Measurements from ENCODE around the gene PLEKHA5. TPM values are rescaled to one million over a fixed set of nuclear protein-coding genes. Genes with fewer than 3 reads are reported as not detected.
A peak's percentile ranks its signal among the peaks of the same experiment; 100 is the strongest.

Gene PLEKHA5
- total RNA-seq, 4 donors from 2014 or later = 21.3 to 22.9 (median 21.4) TPM

DNA sequence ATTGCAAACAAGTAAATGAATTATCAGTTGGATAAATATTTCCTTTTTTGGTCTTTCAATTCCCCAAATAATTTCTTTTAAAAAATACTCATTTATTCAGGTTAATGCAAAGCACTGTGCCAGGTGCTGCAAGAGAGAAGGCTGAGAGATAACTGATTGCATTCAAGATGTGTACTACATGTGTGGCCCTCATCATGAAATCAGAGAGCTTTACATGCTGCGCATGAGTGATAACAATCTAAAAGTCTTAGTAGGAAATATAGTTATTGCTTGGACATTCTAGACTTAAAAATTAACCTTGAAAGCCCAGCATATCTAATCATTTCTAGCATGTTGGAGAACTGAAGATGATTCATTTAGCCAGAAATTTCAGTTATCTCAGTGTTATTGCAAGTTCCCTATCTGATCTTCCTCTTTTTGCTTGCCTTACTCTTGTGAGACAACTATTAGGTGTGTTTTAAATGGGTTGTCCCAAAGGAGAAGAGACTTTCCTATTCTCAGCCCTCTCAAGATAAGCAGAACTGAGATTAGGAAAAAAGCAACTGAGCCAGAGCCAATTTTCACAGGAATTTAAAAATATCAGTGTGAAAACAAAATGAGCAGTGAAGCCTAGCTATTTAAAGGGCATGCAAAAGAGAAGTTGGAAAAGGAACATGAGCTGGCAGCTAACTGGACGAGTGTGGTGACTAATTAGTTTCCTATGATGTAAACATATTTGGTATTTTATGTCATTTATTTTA, 60.9 kb downstream of the PLEKHA5 start:
- Histone ChIP-seq H3K27ac (peak overlapping the region in 3 of 4 donors; percentile 3 to 60 (median 36)), H3K4me1 (peaks cover 0 to 57% (median 15%) of the 10 kb centered on the region in 4 donors), H3K9me3 (no peaks in the 10 kb centered on the region), H3K4me3 (no peak overlapping the region), H3K36me3 (no peaks in the 10 kb centered on the region), H3K27me3 (no peaks in the 10 kb centered on the region)
- TF ChIP-seq POLR2A (IDR thresholded peaks at IDR 0.05) (no peak), EP300 (IDR thresholded peaks at IDR 0.05) (no peak)
- TF ChIP-seq, protein P1, sequence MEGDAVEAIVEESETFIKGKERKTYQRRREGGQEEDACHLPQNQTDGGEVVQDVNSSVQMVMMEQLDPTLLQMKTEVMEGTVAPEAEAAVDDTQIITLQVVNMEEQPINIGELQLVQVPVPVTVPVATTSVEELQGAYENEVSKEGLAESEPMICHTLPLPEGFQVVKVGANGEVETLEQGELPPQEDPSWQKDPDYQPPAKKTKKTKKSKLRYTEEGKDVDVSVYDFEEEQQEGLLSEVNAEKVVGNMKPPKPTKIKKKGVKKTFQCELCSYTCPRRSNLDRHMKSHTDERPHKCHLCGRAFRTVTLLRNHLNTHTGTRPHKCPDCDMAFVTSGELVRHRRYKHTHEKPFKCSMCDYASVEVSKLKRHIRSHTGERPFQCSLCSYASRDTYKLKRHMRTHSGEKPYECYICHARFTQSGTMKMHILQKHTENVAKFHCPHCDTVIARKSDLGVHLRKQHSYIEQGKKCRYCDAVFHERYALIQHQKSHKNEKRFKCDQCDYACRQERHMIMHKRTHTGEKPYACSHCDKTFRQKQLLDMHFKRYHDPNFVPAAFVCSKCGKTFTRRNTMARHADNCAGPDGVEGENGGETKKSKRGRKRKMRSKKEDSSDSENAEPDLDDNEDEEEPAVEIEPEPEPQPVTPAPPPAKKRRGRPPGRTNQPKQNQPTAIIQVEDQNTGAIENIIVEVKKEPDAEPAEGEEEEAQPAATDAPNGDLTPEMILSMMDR (IDR thresholded peaks at IDR 0.05) = no peak
- WGBS, 2 donors = 50 to 52% methylated on average over 2 of the region's 2 CpGs
- DNase-seq (ENCODE audit: low spot score in 2 of 2) = no peak

DNA sequence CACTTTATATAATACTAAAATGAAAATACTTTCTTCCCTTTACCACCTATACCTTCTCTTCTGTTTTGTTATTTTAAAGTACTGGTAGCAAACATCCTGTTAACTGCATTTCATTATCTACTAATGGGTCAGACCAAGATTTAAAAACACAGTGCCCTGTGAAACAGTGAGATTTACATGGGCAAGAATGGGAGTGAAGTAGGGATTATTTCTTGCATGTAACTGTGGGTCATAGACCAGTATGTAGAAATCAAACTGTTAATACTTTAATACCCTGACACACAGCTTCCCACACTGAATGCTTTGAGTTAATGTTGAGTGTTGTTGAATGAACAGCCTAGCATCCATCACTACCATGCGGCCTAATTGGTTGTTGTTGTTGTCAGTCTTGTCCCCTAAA, 61.6 kb downstream of the PLEKHA5 start:
- WGBS, 2 donors = 63 to 92% methylated on average over 1 of the region's 1 CpG
- H3K27ac ChIP-seq = peak overlapping the region in 2 of 4 donors; percentile 6 to 36
- H3K9me3 ChIP-seq = no peaks in the 10 kb centered on the region
- no peak for TF ChIP-seq EP300 (IDR thresholded peaks at IDR 0.05)
- TF ChIP-seq, protein P1 (IDR thresholded peaks at IDR 0.05) = no peak
- TF ChIP-seq POLR2A (IDR thresholded peaks at IDR 0.05) = no peak
- no peak overlapping the region for H3K4me3 ChIP-seq
- DNase-seq (ENCODE audit: low spot score in 2 of 2) = no peak
- no peaks in the 10 kb centered on the region for H3K36me3 ChIP-seq
- no peaks in the 10 kb centered on the region for H3K27me3 ChIP-seq
- peaks cover 0 to 55% (median 15%) of the 10 kb centered on the region in 4 donors for H3K4me1 ChIP-seq

DNA sequence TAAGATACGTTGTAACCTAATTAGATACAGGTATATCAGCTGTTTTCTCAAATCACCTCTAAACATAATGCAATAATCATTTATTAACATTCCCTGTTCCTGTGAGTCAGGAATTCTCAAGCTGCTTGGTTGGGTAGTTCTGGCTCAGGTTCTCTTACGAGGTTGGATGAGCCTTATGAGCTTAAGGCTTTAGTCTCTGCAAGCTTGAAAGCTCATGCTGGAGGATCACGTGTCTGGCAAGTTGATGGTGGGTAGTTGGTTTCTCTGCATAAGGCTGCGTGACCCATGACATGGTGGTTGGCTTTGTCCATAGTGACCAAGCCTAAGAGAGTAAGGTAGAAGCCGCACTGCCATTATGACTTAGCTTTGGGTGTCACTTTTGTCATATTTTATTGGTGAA, 62.0 kb downstream of the PLEKHA5 start:
- Histone ChIP-seq H3K4me1 (peaks cover 0 to 51% (median 15%) of the 10 kb centered on the region in 4 donors), H3K9me3 (no peaks in the 10 kb centered on the region), H3K36me3 (no peaks in the 10 kb centered on the region), H3K27ac (peak overlapping the region in 2 of 4 donors; percentile 6 to 36), H3K4me3 (no peak overlapping the region), H3K27me3 (no peaks in the 10 kb centered on the region)
- DNase-seq (ENCODE audit: low spot score in 2 of 2) = no peak
- WGBS, 2 donors = 87 to 90% methylated on average over 5 of the region's 5 CpGs
- no peak for TF ChIP-seq POLR2A (IDR thresholded peaks at IDR 0.05)
- no peak for TF ChIP-seq EP300 (IDR thresholded peaks at IDR 0.05)
- TF ChIP-seq, protein P1 (IDR thresholded peaks at IDR 0.05) = no peak

- Histone ChIP-seq H3K27me3 (no peaks in the 10 kb centered on the region), H3K9me3 (no peaks in the 10 kb centered on the region), H3K27ac (no peak overlapping the region), H3K36me3 (no peaks in the 10 kb centered on the region), H3K4me1 (peaks cover 0 to 41% (median 15%) of the 10 kb centered on the region in 4 donors), H3K4me3 (no peak overlapping the region)
- DNase-seq (ENCODE audit: low spot score in 2 of 2) = no peak
- TF ChIP-seq, protein P1 (IDR thresholded peaks at IDR 0.05) = no peak
- TF ChIP-seq EP300 (IDR thresholded peaks at IDR 0.05) (no peak), POLR2A (IDR thresholded peaks at IDR 0.05) (no peak)
- WGBS, 2 donors = 29 to 44% methylated on average over 1 of the region's 1 CpG
These were observed 63.2 kb downstream of the PLEKHA5 start for GRCh38 chr12:19192710-19193109.

GRCh38 chr12:19194963-19195362, 65.4 kb downstream of the PLEKHA5 start:
- 92 to 94% methylated on average over 4 of the region's 4 CpGs for WGBS, 2 donors
- Histone ChIP-seq H3K27me3 (no peaks in the 10 kb centered on the region), H3K4me3 (no peak overlapping the region), H3K27ac (no peak overlapping the region), H3K9me3 (no peaks in the 10 kb centered on the region), H3K4me1 (peaks cover 0 to 27% (median 12%) of the 10 kb centered on the region in 4 donors), H3K36me3 (no peaks in the 10 kb centered on the region)
- TF ChIP-seq EP300 (IDR thresholded peaks at IDR 0.05) (no peak), POLR2A (IDR thresholded peaks at IDR 0.05) (no peak)
- TF ChIP-seq, protein P1 (IDR thresholded peaks at IDR 0.05) = no peak
- DNase-seq (ENCODE audit: low spot score in 2 of 2) = no peak
